HTR-8/SVneo (cell line): Measurements from ENCODE around the gene TAGAP.
"Not testable (repeated sequence)": the region's sequence is repeated elsewhere in the genome, so short reads cannot be mapped to it uniquely, and the experiment has no call there.

Experiments
- DNase-seq: peaks from one replicate; pipeline ENCODE4 v3.0.0; 2011; ENCODE audit warnings: low spot score, mixed read lengths; ENCODE audit not compliant: insufficient read length
- FAIRE-seq: peaks from 2 replicates; lab custom pipeline; 2011; peaks lifted over from hg19 to GRCh38; lab: Jason Lieb, UNC

TAGAP gene

DNA sequence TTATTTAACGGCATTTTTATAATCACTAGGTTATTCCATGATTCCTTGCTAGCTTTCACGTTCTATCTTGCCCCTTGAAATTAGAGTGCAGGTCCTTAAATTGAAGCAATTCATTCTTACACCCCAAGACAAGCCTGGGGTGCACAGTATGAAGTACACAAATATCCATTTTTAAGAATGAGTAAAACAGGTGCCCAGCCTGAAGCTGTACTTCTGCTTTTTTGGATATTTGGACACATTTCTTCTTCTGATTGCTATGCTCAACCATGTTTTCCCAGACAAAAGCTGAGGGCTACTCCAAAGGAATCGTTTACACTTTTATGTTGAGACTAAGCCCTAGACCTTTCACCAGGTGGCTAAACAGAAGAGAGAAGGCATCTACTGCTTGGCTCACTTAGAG lies 7.9 kb upstream of the TAGAP start:
- DNase-seq (no peak), FAIRE-seq (no peak)

DNA sequence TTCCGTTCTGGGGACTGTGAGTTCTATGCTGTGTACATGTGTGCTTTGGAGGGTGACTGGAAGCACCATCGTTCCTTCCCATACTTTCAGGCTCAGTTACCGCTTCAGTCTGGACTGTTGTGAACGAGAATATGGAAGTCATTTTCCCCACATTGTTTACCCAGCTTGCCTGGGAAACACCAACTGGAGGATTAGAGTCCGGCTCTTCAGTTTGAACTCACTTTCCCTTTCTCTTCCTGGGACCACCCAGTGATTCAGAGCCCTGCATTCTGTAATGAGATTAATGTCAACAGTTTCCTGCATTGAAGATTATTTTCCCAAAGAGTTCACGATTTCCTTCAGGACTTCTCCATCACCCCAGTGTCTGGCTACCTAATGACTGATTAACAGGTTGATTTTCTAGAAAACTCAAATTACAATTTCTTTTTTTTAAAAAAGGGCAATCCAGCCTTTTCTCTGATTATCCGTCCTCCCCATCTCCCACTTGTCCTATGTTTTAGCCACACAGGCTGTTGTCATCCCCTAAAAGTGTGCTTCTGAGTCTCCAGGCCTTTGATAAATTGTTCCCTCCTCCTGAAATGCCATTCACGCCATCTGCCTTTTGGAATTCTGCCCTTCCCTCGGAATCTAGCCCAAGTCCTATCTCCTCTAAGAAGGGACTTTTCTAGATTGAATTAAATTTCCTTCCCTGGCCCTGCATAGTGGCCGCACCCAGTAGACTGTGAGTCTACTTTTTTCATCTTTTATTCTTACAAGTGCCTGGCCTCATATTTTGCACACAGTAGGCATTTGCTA lies 3.3 kb upstream of the TAGAP start:
- no peak for FAIRE-seq

GRCh38 chr6:159045801-159046200 lies 1.0 kb upstream of the TAGAP start:
- no peak for FAIRE-seq

More for the DNA sequence above, 3.3 kb upstream of the TAGAP start:
- DNase-seq = no peak

DNA sequence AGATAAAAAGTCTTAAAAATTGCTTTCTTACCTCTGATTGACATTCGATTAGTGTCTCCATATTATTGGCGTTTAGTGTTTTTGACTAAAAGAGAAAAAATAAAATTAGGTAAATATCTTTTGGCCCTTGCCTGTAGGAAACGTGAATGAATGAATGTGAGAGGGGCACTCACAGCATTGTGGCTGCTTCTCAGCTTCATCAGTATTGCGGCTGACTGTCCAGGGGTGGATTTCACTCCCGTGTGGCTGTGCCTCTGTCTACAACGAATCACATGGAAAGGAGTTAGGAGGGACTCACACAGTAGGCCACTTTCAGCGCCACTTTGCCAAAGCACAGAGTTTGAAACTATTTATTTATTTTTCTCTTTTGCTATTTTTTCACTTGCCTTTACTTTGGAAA lies 844 bp downstream of the TAGAP start:
- DNase-seq = no peak
- FAIRE-seq = no peak

More at GRCh38 chr6:159045801-159046200, 1.0 kb upstream of the TAGAP start:
- no peak for DNase-seq

DNA sequence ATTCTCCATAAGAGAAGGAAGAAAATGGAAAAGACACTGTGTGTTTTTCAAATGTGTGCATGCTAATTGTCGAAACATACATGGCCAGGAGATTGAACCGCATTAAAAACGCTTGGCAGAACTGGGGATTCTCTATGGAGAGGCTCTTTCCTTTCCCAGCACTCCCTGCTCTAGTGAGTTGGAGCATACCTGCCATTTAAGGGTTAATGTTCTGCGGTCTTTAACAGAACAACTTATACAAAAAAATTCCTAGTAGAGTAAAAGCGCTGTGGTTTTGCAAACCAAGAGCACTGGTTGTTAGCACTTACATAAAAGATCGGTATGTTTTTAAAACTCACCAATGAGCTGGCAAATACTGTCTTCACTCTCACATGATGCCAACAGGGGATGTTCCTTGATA lies 1.5 kb downstream of the TAGAP start:
- no peak for FAIRE-seq
- DNase-seq = no peak

- FAIRE-seq (no peak), DNase-seq (no peak)
Measured at GRCh38 chr6:159042826-159043181, 2.0 kb downstream of the TAGAP start.

DNA sequence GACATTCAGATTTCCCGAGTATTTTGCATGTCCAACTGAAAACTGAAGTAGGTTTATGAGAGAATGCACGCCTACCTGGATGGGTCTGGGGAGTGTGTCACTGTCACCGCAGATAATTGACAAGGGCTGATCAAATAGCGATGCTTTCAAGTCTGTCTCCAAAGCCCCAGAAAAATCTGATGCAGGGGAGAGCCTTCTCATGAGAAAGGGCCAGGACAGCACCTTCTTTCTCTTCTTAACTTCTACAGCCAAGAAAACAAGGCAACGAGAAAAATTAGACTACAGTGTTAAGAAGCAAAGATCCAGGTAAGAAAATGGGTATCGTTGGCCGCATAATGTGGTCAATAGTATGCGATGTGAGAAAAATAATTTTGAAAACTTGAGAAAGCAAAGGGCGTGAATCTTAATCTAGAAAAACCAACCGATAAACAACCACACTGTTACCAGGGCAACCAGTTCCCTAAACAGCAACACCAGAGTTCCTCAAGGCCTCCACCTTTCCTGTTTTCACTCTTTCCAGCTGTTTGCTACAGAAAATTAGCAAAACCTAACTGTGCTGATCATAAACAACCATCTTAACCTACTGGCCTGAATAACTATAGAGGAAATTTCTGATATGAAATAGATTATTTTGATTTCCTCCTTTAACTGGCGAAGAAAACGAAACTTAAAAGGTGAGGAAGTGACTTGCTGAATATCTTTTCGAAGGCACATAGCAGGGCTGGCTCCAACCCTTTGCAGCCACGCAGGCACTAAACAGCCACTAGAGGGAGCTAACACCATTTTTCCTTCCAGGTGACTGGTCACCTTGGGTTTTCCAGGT lies 2.6 kb downstream of the TAGAP start:
- DNase-seq = peak; percentile 55
- FAIRE-seq = no peak

- DNase-seq (no peak), FAIRE-seq (no peak)
Measured at GRCh38 chr6:159041181-159041580, 3.6 kb downstream of the TAGAP start.

- FAIRE-seq = no peak
- DNase-seq = no peak
Measured at GRCh38 chr6:159039885-159040258, 4.9 kb downstream of the TAGAP start.

DNA sequence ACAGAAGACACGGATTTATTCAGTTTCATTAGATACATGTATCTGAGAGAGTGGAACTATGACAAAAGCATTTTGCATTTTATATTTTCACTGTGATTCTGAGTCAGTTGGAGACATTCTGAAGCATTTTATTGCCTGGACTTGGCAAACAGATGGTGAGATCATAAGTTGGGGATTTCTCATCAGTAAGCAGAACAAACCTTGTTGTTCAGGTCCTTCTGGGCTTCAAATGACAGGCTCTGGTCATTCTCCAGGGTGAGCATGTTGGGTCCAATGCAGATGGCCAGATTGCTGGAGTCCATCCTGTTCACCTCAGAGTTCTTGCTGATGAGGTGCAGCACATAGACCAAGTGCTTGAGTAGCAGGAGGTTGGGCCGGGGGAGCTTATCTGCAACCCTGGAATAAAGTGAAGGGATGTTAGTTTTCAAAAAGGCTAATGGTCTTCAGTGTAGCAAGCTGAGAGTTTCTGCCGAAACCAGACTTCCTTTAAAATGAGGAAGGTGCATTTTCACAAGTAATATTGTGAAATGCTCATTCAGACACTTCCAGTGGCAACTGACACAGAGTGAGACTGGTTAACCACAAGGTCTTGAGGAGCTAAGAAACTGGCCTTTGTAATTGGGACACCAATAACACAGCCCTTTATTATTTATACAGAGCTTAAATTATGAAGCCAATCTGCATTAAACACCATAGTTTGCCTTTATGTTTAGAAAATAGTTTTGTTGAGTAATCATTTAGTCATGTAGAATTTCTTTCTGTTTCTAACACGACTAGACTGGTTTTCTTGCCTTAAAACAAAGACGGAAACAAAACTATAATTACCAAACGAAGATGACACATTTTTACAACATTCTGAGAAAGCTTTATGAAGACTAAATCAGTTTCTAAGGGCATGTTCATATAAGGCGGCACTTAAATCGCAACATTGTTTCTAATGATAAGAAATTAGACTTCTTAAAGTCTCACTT lies 5.6 kb downstream of the TAGAP start:
- no peak for DNase-seq
- FAIRE-seq = no peak

GRCh38 chr6:159038318-159038717 lies 6.5 kb downstream of the TAGAP start:
- FAIRE-seq, DNase-seq: not testable (repeated sequence)

DNA sequence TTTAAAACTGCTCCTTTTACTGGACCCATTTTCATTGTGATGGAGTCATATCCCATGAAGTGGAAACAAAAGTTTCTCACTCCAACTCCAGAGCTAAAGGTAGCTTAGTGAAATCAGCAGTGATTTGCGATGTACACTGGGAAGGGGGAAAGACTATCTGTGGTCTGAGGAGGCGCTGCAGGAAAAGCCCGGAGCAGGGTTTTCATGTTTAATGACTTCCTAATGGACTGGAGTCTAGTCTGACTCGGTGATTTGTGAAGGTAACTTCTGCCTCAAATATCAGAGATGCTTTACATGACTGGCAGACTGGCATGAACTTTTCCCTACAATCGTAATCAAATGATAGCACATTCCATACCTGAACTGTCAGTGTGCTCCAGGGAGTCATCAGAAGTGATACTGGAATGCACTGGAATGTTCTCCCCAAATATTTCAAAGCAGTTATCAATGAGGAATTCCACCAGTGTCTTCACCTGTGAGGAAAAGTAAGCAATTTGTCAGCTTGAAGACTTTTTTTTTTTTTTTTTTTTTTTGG lies 7.0 kb downstream of the TAGAP start:
- FAIRE-seq = no peak

GRCh38 chr6:159036673-159037072 lies 8.1 kb downstream of the TAGAP start:
- DNase-seq (no peak), FAIRE-seq (no peak)

More for the DNA sequence above, 7.0 kb downstream of the TAGAP start:
- DNase-seq = no peak

GRCh38 chr6:159035891-159036290 lies 8.9 kb downstream of the TAGAP start:
- DNase-seq (no peak), FAIRE-seq (no peak)

- FAIRE-seq (no peak), DNase-seq (no peak)
Measured at GRCh38 chr6:159033160-159034049, 11.4 kb downstream of the TAGAP start.

DNA sequence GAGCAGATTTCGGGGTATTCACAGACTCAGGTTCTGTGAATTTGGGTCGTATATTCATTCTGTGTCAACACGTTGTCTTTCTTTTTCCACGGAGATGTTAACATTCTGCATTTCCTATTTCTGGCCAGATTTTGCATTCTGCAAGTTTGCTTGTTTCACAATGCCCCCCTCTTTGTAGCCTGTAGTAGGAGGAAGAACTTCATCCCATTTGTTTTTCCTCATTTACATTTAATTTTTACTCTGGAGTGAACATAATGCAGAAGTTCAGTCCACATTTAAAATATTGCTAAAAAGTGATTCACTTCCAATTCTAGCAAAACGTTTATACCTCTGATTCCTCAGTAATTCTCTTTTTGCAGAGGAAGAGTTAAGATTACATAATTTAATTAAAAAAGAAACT lies 12.9 kb downstream of the TAGAP start:
- DNase-seq (no peak), FAIRE-seq (no peak)

DNA sequence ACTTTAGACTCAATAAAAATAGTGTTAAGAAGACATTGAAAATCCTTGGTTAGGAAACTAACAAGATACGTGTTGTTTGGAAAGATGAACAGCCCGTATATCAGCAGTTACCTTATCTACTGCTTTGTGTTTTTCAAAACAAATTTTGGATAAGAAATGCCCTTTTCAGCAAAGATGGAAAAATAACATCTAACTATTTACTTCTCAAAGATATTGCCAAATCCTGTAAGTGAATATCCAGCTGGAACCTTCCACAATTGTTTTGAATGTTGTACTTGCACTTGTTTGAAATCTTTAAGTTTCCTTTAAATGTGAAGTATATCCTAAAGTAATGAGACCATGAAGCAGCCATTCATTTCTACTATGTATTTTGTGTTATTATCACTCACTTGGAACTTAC lies 14.6 kb downstream of the TAGAP start:
- DNase-seq = no peak
- no peak for FAIRE-seq

DNA sequence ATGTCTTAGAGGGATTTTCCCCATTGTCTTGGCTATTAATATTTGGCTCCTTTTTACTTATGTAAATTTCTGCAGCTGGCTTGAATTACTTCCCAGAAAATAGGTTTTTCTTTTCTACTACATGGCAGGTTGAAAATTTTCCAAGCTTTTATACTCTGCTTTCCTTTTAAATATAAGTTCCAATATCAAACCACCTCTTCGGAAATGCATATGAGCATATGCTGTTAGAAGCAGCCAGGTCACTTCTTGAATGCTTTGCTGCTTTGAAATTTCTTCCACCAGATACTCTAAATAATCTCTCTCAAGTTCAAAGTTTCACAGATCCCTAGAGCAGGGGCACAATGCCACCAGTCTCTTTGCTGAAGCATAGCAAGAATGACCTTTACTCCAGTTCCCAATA lies 19.6 kb downstream of the TAGAP start:
- not testable (repeated sequence) for FAIRE-seq, DNase-seq

GRCh38 chr6:159023893-159024292 lies 20.9 kb downstream of the TAGAP start:
- DNase-seq (no peak), FAIRE-seq (no peak)
